Heart right ventricle (tissue), 16 donors: ENCODE results near the gene KCNQ1. TPM values are rescaled to one million over a fixed set of nuclear protein-coding genes. Genes with fewer than 3 reads are reported as not detected.

Experiments
- ATAC-seq, 8 donors: fragments of 200-7000 bp; cut with Tn5 transposase; one replicate each; pipeline ENCODE4 v1.9.1; 2020; ENCODE audit warnings: mild to moderate bottlenecking in 8 of 8, moderate library complexity in 8 of 8, moderate number of reproducible peaks in 1 of 8
- DNase-seq, 2 donors: peaks; one replicate each; pipeline ENCODE4 v3.0.0-alpha.2; 2020
- H3K27ac ChIP-seq, 10 donors: fragments of 200-600 bp; sonication (generic) in 2 of 10; one replicate each; pipeline versions ENCODE4 v1.5.0 to v1.8.0; 2020 to 2022; ENCODE audit warnings: mild to moderate bottlenecking in 3 of 10
- H3K27me3 ChIP-seq, 7 donors: fragments of 200-600 bp; one replicate each; pipeline ENCODE4 v1.8.0; 2021 to 2022; ENCODE audit warnings: mild to moderate bottlenecking in 2 of 7
- H3K36me3 ChIP-seq, 9 donors: fragments of 200-600 bp; sonication (generic) in 1 of 9; one replicate each; pipeline versions ENCODE4 v1.5.0 to v1.8.0; 2020 to 2022; ENCODE audit warnings: mild to moderate bottlenecking in 2 of 9
- H3K4me1 ChIP-seq, 9 donors: fragments of 200-600 bp; sonication (generic) in 1 of 9; one replicate each; pipeline versions ENCODE4 v1.5.0 to v1.8.0; 2020 to 2022; ENCODE audit warnings: mild to moderate bottlenecking in 4 of 9
- H3K4me3 ChIP-seq, 10 donors: fragments of 200-600 bp; sonication (generic) in 2 of 10; one replicate each; pipeline versions ENCODE4 v1.5.0 to v1.8.0; 2020 to 2022; ENCODE audit warnings: mild to moderate bottlenecking in 7 of 10, moderate library complexity in 2 of 10
- H3K9me3 ChIP-seq, 11 donors: fragments of 200-600 bp in 10 of 11; sonication (generic) in 2 of 11; one replicate each; pipeline versions ENCODE4 v1.5.0 to v1.8.0; 2013 to 2022; ENCODE audit warnings: mild to moderate bottlenecking in 2 of 11, control low read depth in 1 of 11, moderate library complexity in 1 of 11
- CTCF ChIP-seq, 9 donors: fragments of 200-600 bp; sonication (generic) in 2 of 9; IDR thresholded peaks; one replicate each; pipeline versions ENCODE4 v1.5.0 to v1.8.0; 2021 to 2022; ENCODE audit warnings: antibody characterized with exemption in 9 of 9, mild to moderate bottlenecking in 5 of 9, moderate library complexity in 1 of 9
- WGBS, 2 donors: extraction: QIAGEN DNeasy Blood & Tissue Kit; methylation state at CpG; one replicate each; pipeline ENCODE4 v1.1.7; 2013; ENCODE audit warnings: inconsistent platforms in 1 of 2; 5-methylcytosine and 5-hydroxymethylcytosine counted together
- intact Hi-C, 10 donors: fragments of 100-400 bp; cut with DNase I; formaldehyde crosslinking; loops; one replicate each; pipeline versions ENCODE4 v1.11.1 to v1.14.2; 2022
- polyA plus RNA-seq, 2 donors: library from polyadenylated mRNA; stranded (reverse); fragments of 200-250 nt; gene quantifications; one replicate each; pipeline ENCODE4 v1.2.3, GENCODE V29; 2013
- total RNA-seq, 10 donors: library from RNA; stranded (reverse); fragmentation: NEBNext Ultra II Directional in 3 of 10; extraction: Animal tissue kit (Norgen Biotek cat#: 25700) in 3 of 10; gene quantifications; one replicate each; pipeline versions ENCODE4 v1.2.1 to v1.2.4, GENCODE V29; 2021 to 2023
- donor health status: Arrhythmogenic right ventricular cardiomyopathy.
- donor health status: ischemic (EF 13 %, LVEDD 7.1; RV severe dilation, severe dysfunction).
- donor health status: healthy with polysubstance abuse.
- donor health status: DM: no; HTN: yes; CAD: no.
- donor health status: DM: no; HTN: no; CAD: no.
- donor health status: ischemic (EF 25% LVEDD 6.9; RV normal size, moderate dysfunction).
- donor health status: ischemic (EF 25% LVEDD 5.7; RV mildly dilated, moderate dysfunction).
- donor health status: healthy.
- donor health status: DM: yes; HTN: yes; CAD: no.
- donor health status: Ischemic cardiomyopathy.
- donor health status: ischemic (EF 35%, LVEDD 5.7; RV mildly dilated, moderate dysfunction).
- donor health status: nonischemic (EF 11% LVEDD 7.7; RV severe dilation, severe dysfunction).
- donor health status: DM: yes; HTN: yes; CAD: no.
- donor health status: PGD.
- donor health status: ischemic (EF 29% LVEDD 5.4; RV normal size, mild dysfunction).
- donor health status: nonischemic (EF 23%, LVEDD 6.1; RV moderate dilation, normal function).

Gene KCNQ1
- total and polyA plus RNA-seq, 12 donors = 19.9 to 48.2 (median 33.7) TPM

- 72 to 79% methylated on average over 7 of the region's 7 CpGs for WGBS, 2 donors
- ATAC-seq = peak in 6 of 8 donors; percentile 43 to 74 (median 62)
- Histone ChIP-seq H3K9me3 (peaks cover 0 to 18% (median 0%) of the 10 kb centered on the region in 11 donors), H3K27me3 (no peaks in the 10 kb centered on the region), H3K4me1 (peaks cover 0 to 50% (median 30%) of the 10 kb centered on the region in 9 donors), H3K4me3 (peak overlapping the region in 1 of 10 donors; percentile 4), H3K36me3 (no peaks in the 10 kb centered on the region), H3K27ac (peak overlapping the region in 1 of 10 donors; percentile 61)
- DNase-seq = no peak
- no peak for TF ChIP-seq CTCF (IDR thresholded peaks at IDR 0.05)
- intact Hi-C loops = no loop called here
Measured at GRCh38 chr11:2480874-2481220, 36.0 kb downstream of the KCNQ1 start.

GRCh38 chr11:2481253-2481652 lies 36.4 kb downstream of the KCNQ1 start:
- H3K27me3 ChIP-seq = no peaks in the 10 kb centered on the region
- H3K9me3 ChIP-seq = peaks cover 0 to 18% (median 0%) of the 10 kb centered on the region in 11 donors
- H3K27ac ChIP-seq = peak overlapping the region in 1 of 10 donors; percentile 61
- peaks cover 0 to 50% (median 30%) of the 10 kb centered on the region in 9 donors for H3K4me1 ChIP-seq
- peak in 1 of 8 donors; percentile 17 for ATAC-seq
- intact Hi-C loops = no loop called here
- H3K4me3 ChIP-seq = peak overlapping the region in 1 of 10 donors; percentile 4
- no peaks in the 10 kb centered on the region for H3K36me3 ChIP-seq
- WGBS, 2 donors = 75 to 82% methylated on average over 14 of the region's 14 CpGs
- DNase-seq = no peak
- TF ChIP-seq CTCF (IDR thresholded peaks at IDR 0.05) = no peak

GRCh38 chr11:2482204-2482603 lies 37.4 kb downstream of the KCNQ1 start:
- intact Hi-C loops = no loop called here
- ATAC-seq (peak in 2 of 8 donors; percentile 24 to 67), DNase-seq (no peak)
- Histone ChIP-seq H3K4me3 (no peak overlapping the region), H3K27me3 (no peaks in the 10 kb centered on the region), H3K9me3 (peaks cover 0 to 23% (median 0%) of the 10 kb centered on the region in 11 donors), H3K27ac (no peak overlapping the region), H3K4me1 (peaks cover 0 to 44% (median 25%) of the 10 kb centered on the region in 9 donors), H3K36me3 (no peaks in the 10 kb centered on the region)
- no peak for TF ChIP-seq CTCF (IDR thresholded peaks at IDR 0.05)
- 37% methylated on average over 3 of the region's 3 CpGs for WGBS, 2 donors

- Histone ChIP-seq H3K4me3 (no peak overlapping the region), H3K27ac (peak overlapping the region in 1 of 10 donors; percentile 1), H3K27me3 (no peaks in the 10 kb centered on the region), H3K4me1 (peaks cover 0 to 40% (median 23%) of the 10 kb centered on the region in 9 donors), H3K9me3 (peaks cover 0 to 29% (median under 1%) of the 10 kb centered on the region in 11 donors), H3K36me3 (no peaks in the 10 kb centered on the region)
- intact Hi-C loops = no loop called here
- TF ChIP-seq CTCF (IDR thresholded peaks at IDR 0.05) = no peak
- 53 to 65% methylated on average over 5 of the region's 5 CpGs for WGBS, 2 donors
- ATAC-seq = peak in 4 of 8 donors; percentile 11 to 31 (median 26)
- no peak for DNase-seq
Measured at GRCh38 chr11:2482745-2483144, 37.9 kb downstream of the KCNQ1 start.
